MM.1S (cell line): ENCODE data around the gene LMTK3.

ENCODE experiments used
- EZH2 ChIP-seq: fragments of 300-600 bp; sonication (generic); optimal IDR thresholded peaks from 2 replicates; pipeline ENCODE3; 2017; ENCODE audit warnings: low read depth, mild to moderate bottlenecking, antibody characterized with exemption, low read length, mixed read lengths
- TF ChIP-seq, protein P1 (sequence below): fragments of 300-600 bp; sonication (generic); IDR thresholded peaks from 2 replicates; pipeline ENCODE4 v1.5.1; 2016; ENCODE audit warnings: antibody characterized with exemption, low read length, mixed read lengths

- no peak for TF ChIP-seq EZH2
- TF ChIP-seq, protein P1, sequence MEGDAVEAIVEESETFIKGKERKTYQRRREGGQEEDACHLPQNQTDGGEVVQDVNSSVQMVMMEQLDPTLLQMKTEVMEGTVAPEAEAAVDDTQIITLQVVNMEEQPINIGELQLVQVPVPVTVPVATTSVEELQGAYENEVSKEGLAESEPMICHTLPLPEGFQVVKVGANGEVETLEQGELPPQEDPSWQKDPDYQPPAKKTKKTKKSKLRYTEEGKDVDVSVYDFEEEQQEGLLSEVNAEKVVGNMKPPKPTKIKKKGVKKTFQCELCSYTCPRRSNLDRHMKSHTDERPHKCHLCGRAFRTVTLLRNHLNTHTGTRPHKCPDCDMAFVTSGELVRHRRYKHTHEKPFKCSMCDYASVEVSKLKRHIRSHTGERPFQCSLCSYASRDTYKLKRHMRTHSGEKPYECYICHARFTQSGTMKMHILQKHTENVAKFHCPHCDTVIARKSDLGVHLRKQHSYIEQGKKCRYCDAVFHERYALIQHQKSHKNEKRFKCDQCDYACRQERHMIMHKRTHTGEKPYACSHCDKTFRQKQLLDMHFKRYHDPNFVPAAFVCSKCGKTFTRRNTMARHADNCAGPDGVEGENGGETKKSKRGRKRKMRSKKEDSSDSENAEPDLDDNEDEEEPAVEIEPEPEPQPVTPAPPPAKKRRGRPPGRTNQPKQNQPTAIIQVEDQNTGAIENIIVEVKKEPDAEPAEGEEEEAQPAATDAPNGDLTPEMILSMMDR = no peak
Observed at GRCh38 chr19:48441360-48442050, 70.1 kb downstream of the LMTK3 start.
